Activated naive CD8-positive, alpha-beta T cell treated with anti-CD3 and anti-CD28 coated beads, Interleukin-2, amount 10 ng/mL, durations not matched to agents 7 days and 5 days (primary cell): ENCODE measurements around the gene UBASH3B. TPM values are rescaled to one million over a fixed set of nuclear protein-coding genes. Genes with fewer than 3 reads are reported as not detected.
A peak's percentile ranks its signal among the peaks of the same experiment; 100 is the strongest.

ENCODE experiments used
- ATAC-seq: fragments of 150-1000 bp; cut with Tn5 transposase; one replicate; pipeline ENCODE4 v1.10.0; 2021; ENCODE audit warnings: low read depth, moderate library complexity
- POLR2A ChIA-PET: fragments of 350-600 bp; sonication (Branson Sonifier 250); formaldehyde crosslinking; loops from one replicate; lab custom pipeline; 2021; ENCODE audit warnings: antibody characterized with exemption; lab: Charles Lee
- DNase-seq: peaks from one replicate; pipeline ENCODE4 v3.0.0; 2021
- H3K27ac Mint-ChIP-seq: one replicate; pipeline ENCODE4 v1.8.0; 2022; ENCODE audit warnings: mild to moderate bottlenecking, mixed read lengths
- H3K27me3 Mint-ChIP-seq: one replicate; pipeline ENCODE4 v1.8.0; 2022; ENCODE audit warnings: mild to moderate bottlenecking, moderate library complexity, mixed read lengths
- H3K36me3 Mint-ChIP-seq: one replicate; pipeline ENCODE4 v1.8.0; 2021; ENCODE audit warnings: mild to moderate bottlenecking, mixed read lengths
- H3K4me1 Mint-ChIP-seq: one replicate; pipeline ENCODE4 v1.8.0; 2021; ENCODE audit warnings: mixed read lengths
- H3K4me3 Mint-ChIP-seq: one replicate; pipeline ENCODE4 v1.8.0; 2022; ENCODE audit warnings: mild to moderate bottlenecking, moderate library complexity, mixed read lengths
- H3K9me3 Mint-ChIP-seq: one replicate; pipeline ENCODE4 v1.8.0; 2021; ENCODE audit warnings: mixed read lengths
- total RNA-seq, 2 experiments: library from RNA; stranded (reverse); gene quantifications; one replicate each; pipeline ENCODE4 v1.2.3, GENCODE V29; 2021

The UBASH3B gene
- total RNA-seq, 2 experiments from 2014 or later = 40.7 to 44.8 TPM

- no peak overlapping the region for H3K27ac Mint-ChIP-seq
- H3K4me1 Mint-ChIP-seq = peaks cover 13% of the 10 kb centered on the region
- no peaks in the 10 kb centered on the region for H3K27me3 Mint-ChIP-seq
- H3K9me3 Mint-ChIP-seq = peaks cover 1% of the 10 kb centered on the region
- DNase-seq (no peak), ATAC-seq (no peak)
- POLR2A ChIA-PET = no interaction called here
- no peak overlapping the region for H3K4me3 Mint-ChIP-seq
- H3K36me3 Mint-ChIP-seq = peaks cover 10% of the 10 kb centered on the region
Observed at GRCh38 chr11:122764371-122765090, 109.0 kb downstream of the UBASH3B start.

GRCh38 chr11:122765487-122766131 lies 110.1 kb downstream of the UBASH3B start:
- POLR2A ChIA-PET = no interaction called here
- DNase-seq = no peak
- Mint-ChIP-seq H3K4me1 (peaks cover 7% of the 10 kb centered on the region), H3K27me3 (no peaks in the 10 kb centered on the region), H3K9me3 (peaks cover 1% of the 10 kb centered on the region), H3K4me3 (no peak overlapping the region), H3K36me3 (peaks cover 12% of the 10 kb centered on the region), H3K27ac (peak overlapping the region; percentile 31)
- no peak for ATAC-seq

- peaks cover 7% of the 10 kb centered on the region for H3K4me1 Mint-ChIP-seq
- H3K27ac Mint-ChIP-seq = no peak overlapping the region
- ATAC-seq (peak; percentile 61), DNase-seq (no peak)
- H3K36me3 Mint-ChIP-seq = peaks cover 6% of the 10 kb centered on the region
- peaks cover 1% of the 10 kb centered on the region for H3K9me3 Mint-ChIP-seq
- H3K4me3 Mint-ChIP-seq = no peak overlapping the region
- POLR2A ChIA-PET = interaction anchor here (0.5 to 1.6 kb wide), 2 partner anchors 10 to 11 kb away, joined by 3 to 9 read pairs; no protein-coding TSS in a partner anchor
- no peaks in the 10 kb centered on the region for H3K27me3 Mint-ChIP-seq
Observed at GRCh38 chr11:122769126-122769780, 113.7 kb downstream of the UBASH3B start.

DNA sequence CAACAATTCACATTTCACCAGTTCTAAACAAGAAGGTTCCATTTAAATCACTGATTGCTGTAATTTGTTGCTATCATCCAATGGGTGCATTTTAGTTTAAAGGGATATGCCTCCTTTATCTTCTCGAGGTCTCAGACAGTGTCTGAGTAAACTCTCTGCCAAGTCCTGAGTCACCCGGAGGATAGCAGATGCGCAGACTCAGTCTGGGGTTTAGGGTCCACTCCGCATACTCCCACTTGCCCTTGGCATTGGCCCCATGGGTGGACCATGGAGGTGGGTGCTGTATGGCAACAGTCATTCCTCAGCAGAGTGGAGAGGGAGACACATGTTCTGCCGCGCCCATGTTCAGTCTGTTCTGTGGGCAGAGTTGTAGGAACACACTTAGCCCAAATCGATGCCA lies 117.4 kb downstream of the UBASH3B start:
- Mint-ChIP-seq H3K4me1 (peaks cover 15% of the 10 kb centered on the region), H3K9me3 (peaks cover 1% of the 10 kb centered on the region), H3K27me3 (no peaks in the 10 kb centered on the region), H3K36me3 (peaks cover 9% of the 10 kb centered on the region), H3K27ac (no peak overlapping the region), H3K4me3 (no peak overlapping the region)
- DNase-seq (no peak), ATAC-seq (no peak)
- POLR2A ChIA-PET = no interaction called here

DNA sequence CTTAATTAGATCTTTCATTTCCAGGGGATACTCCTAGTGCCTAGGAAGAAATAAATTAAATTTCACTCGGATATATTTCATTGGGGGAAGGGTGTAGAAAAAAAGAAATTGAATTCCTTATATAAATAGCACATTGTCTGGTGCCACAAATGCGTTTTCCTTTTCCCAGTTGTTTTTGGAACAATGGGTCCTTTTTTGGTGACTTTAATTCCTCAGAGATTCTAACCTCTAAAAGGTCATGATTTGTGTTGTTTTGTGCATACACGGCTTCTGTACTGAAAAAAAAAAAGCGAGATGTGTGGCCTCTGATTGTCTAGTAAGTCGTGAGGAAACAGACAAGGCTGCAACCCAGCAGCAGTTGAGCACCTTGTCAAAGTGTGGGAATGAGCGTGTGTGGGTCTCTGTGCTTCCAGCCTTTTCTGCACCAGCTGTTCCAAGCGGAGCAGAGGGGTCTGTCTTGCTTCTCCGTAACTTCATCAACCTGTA lies 118.3 kb downstream of the UBASH3B start:
- Mint-ChIP-seq H3K36me3 (peaks cover 11% of the 10 kb centered on the region), H3K27me3 (no peaks in the 10 kb centered on the region), H3K9me3 (no peaks in the 10 kb centered on the region), H3K4me1 (peaks cover 17% of the 10 kb centered on the region), H3K4me3 (no peak overlapping the region), H3K27ac (no peak overlapping the region)
- POLR2A ChIA-PET = no interaction called here
- no peak for ATAC-seq
- no peak for DNase-seq

GRCh38 chr11:122775675-122776271 lies 120.3 kb downstream of the UBASH3B start:
- Mint-ChIP-seq H3K27ac (no peak overlapping the region), H3K4me1 (peaks cover 21% of the 10 kb centered on the region), H3K4me3 (no peak overlapping the region), H3K36me3 (peaks cover 11% of the 10 kb centered on the region), H3K9me3 (no peaks in the 10 kb centered on the region), H3K27me3 (no peaks in the 10 kb centered on the region)
- ATAC-seq = no peak
- POLR2A ChIA-PET = no interaction called here
- no peak for DNase-seq

DNA sequence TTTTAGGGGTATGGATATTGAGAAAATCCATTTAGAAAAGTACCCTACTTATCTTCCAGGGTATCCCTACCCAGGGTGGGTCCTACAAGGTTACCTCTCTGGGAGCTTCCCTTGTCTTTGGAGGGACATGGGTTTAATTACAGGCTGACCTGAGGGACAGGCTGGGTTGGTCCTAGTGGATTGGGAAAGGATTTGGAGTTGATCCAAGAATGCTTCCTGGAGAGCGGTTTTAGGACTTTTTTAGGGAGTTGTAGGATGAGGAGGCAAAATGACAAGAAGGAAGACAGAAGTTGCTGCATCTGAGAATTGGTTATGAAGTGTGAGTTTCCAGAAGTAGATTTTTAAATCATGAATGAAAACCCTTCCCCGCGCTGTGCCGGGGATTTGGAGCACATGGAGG lies 121.0 kb downstream of the UBASH3B start:
- Mint-ChIP-seq H3K9me3 (no peaks in the 10 kb centered on the region), H3K36me3 (peaks cover 16% of the 10 kb centered on the region), H3K4me1 (peaks cover 25% of the 10 kb centered on the region), H3K4me3 (no peak overlapping the region), H3K27ac (no peak overlapping the region), H3K27me3 (no peaks in the 10 kb centered on the region)
- no peak for DNase-seq
- POLR2A ChIA-PET = no interaction called here
- ATAC-seq = no peak

- peaks cover 25% of the 10 kb centered on the region for H3K4me1 Mint-ChIP-seq
- ATAC-seq = no peak
- H3K36me3 Mint-ChIP-seq = peaks cover 17% of the 10 kb centered on the region
- H3K27me3 Mint-ChIP-seq = no peaks in the 10 kb centered on the region
- no peak overlapping the region for H3K4me3 Mint-ChIP-seq
- DNase-seq = no peak
- H3K27ac Mint-ChIP-seq = no peak overlapping the region
- H3K9me3 Mint-ChIP-seq = no peaks in the 10 kb centered on the region
- POLR2A ChIA-PET = no interaction called here
Observed at GRCh38 chr11:122777343-122777742, 121.8 kb downstream of the UBASH3B start.

- H3K27ac Mint-ChIP-seq = no peak overlapping the region
- H3K9me3 Mint-ChIP-seq = no peaks in the 10 kb centered on the region
- H3K36me3 Mint-ChIP-seq = peaks cover 22% of the 10 kb centered on the region
- no peak overlapping the region for H3K4me3 Mint-ChIP-seq
- H3K4me1 Mint-ChIP-seq = peaks cover 25% of the 10 kb centered on the region
- POLR2A ChIA-PET = no interaction called here
- no peaks in the 10 kb centered on the region for H3K27me3 Mint-ChIP-seq
- ATAC-seq = no peak
- DNase-seq = no peak
Observed at GRCh38 chr11:122778148-122778547, 122.6 kb downstream of the UBASH3B start.

DNA sequence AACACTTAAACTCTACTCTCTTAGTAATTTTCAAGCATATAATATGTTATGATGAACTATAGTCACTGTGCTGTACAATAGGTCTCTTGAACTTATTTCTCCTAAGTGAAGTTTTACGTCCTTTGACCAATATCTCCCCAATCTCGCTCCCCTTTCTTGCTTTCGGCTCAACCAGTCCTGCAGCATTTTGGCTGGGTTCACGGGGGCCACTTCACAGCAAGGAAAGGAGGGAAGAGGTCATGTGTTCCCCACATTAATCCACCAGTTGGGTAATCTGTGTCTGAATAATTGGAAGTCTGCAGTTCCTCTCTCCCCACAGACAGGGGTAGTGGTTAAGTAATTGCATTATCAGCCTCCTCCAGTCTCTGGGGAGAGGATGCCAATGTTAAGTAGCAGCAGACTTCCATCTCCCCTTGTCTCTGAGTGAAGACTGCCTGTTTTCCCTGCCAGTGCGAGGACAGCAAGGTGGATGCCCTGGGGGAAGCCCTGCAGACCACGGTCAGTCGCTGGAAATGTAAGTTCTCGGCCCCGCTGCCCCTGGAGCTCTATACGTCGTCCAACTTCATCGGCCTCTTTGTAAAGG lies 123.6 kb downstream of the UBASH3B start:
- no peak for ATAC-seq
- Mint-ChIP-seq H3K4me1 (peaks cover 22% of the 10 kb centered on the region), H3K36me3 (peaks cover 24% of the 10 kb centered on the region)

DNA sequence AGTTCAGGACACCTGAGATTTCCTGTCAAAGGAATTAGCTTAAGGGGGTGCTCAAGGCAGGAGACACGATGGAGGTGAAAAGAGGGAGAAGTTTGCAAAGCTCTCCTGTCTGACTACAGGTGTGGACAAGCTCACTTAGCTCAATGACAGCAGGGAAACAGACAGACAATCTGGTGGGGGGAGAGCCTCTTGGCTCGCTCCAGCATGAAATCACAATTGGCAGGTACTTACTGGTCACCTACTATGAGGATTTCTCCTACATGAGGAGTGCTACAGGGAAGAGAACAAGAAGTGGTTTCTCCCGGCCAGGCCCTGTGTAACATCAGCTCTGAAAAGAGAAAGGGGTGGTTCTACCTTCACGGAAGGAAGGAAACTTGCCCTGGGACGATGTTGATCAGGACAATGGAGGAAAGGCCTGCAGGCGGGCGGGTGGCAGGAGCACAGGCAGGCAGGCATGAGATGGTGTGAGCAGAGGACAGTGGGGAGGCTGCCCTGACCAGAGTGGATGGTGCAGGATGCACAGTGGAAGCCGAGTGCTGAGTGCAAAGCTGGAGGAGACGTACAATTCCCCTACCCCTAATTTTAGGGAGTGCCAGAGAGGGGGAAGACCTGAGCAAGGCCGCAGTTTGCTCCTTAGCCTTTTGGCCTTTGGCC lies 124.9 kb downstream of the UBASH3B start:
- no peak overlapping the region for H3K4me3 Mint-ChIP-seq
- no peaks in the 10 kb centered on the region for H3K9me3 Mint-ChIP-seq
- no peak for DNase-seq
- H3K36me3 Mint-ChIP-seq = peaks cover 26% of the 10 kb centered on the region
- POLR2A ChIA-PET = interaction anchor here (0.5 to 0.8 kb wide), 4 partner anchors 8 to 155 kb away, joined by 3 read pairs; no protein-coding TSS in a partner anchor
- peaks cover 22% of the 10 kb centered on the region for H3K4me1 Mint-ChIP-seq
- H3K27me3 Mint-ChIP-seq = no peaks in the 10 kb centered on the region
- H3K27ac Mint-ChIP-seq = no peak overlapping the region
- no peak for ATAC-seq

More for the DNA sequence above, 123.6 kb downstream of the UBASH3B start:
- Mint-ChIP-seq H3K9me3 (no peaks in the 10 kb centered on the region), H3K27me3 (no peaks in the 10 kb centered on the region), H3K4me3 (no peak overlapping the region), H3K27ac (peak overlapping the region; percentile 72)
- no peak for DNase-seq
- POLR2A ChIA-PET = interaction anchor here (0.6 kb wide), 1 partner anchor 8 kb away, joined by 3 read pairs; no protein-coding TSS in a partner anchor

DNA sequence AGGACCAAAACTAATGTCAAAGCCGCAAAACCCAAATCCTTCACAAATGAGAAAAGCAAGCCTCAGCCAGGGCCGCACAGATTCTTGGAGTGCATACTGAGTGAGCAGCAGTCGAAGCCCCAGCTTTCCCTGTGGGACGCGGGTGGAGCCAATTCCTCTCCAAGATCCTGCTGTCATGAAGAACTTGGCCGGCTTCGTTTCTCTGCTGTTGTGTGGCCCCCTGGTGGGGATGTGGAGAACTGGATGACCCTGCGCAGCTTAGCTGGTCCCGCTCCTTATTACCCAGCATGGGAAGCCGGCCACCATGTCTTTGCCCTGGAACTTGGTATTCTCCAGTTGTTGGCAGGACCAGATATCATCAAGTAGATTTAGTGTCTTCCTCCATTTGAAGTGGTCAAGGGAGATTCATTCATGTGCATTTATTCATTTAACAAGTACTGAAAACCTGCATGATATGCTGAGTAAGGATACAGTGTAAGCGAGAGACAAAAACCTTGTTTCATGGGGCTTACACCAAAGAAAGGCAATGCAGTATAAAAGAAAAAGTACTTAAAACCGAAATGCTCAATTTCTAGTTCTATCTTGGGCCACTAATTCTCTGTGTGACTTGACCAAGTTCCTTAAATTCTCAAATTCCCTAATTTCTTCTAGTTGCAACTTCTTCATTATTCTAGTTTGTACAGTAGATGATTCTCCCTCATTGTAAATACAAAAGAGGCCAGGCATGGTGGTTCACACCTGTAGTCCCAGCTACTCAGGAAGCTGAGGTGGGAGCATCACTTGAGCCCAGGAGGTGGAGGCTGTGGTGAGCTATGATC lies 126.1 kb downstream of the UBASH3B start:
- POLR2A ChIA-PET = interaction anchor here (0.8 kb wide), 1 partner anchor 25 kb away, joined by 3 read pairs; no protein-coding TSS in a partner anchor
- H3K27me3 Mint-ChIP-seq = no peaks in the 10 kb centered on the region

More for the DNA sequence above, 126.1 kb downstream of the UBASH3B start:
- Mint-ChIP-seq H3K4me3 (no peak overlapping the region), H3K27ac (no peak overlapping the region), H3K4me1 (peaks cover 19% of the 10 kb centered on the region), H3K9me3 (no peaks in the 10 kb centered on the region), H3K36me3 (peaks cover 26% of the 10 kb centered on the region)
- ATAC-seq = peak; percentile 78
- peak; percentile 72 for DNase-seq
